Eye (tissue), 1 donor: ENCODE results near the gene EMILIN1.

Experiments used
- DNase-seq: peaks from one replicate; pipeline ENCODE4 v3.0.0-alpha.2; 2015

Gene EMILIN1

DNA sequence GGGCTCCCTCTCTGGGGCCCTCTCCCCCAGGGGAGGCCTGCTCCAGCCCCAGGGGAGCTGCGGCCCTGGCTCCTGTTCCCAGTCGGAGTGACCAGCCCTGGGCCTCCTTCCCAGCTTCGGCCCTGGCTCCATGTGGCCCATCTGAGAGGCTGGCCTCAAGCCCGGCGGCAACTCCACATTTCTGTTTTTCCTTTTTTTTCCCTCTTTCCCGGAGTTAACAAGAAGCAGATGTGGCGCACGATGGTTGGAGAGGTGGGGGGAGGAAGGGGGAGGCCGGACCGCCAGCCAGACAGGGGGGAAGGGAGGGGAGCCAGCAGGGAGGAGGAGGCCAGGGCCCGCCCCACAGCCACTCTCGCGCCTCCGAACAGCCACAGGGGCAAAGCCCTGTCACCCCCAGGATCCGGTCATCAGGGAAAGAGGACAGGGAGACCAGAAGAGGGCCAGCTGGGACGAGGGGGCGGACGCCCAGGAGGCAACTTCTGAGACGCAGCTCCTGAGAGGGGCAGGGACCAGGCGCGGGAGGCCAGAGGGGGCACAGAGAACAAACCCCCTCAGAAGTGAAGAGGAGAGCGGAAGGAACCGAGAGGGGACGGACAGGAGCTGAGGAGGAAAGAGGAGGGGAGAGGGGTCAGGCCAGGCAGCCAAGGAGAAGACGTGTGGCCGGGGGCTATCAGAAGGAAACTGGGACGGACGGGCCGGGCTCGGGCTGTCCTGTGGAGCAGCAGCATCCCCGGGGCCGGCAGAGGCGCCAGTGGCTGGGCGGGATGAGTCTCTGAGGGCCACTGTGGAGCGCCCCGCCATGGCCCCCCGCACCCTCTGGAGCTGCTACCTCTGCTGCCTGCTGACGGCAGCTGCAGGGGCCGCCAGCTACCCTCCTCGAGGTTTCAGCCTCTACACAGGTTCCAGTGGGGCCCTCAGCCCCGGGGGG is at the start of gene EMILIN1:
EMILIN1 (plus strand) TSS at position 349 of the 928 bp plus-strand sequence; CDS start at position 800, 451 bp downstream.
- DNase-seq = peak; percentile 90

DNA sequence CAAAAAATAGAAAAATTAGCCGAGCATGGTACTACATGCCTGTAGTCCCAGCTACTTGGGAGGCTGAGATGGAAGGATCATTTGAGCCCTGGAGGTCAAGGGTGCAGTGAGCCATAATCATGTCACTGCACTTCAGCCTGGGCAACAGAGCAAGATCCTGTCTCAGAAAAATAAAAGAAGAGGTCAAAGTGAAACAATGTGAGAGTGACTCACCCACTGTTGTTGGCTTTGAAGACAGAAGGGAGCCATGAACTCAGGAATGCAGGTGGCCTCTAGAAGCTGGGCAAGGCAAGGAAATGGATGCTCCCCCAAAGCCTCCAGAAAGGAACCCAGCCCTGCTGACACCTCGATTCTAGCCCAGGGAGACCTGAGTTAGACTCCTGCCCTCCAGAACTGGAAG is 49.4 kb upstream of the EMILIN1 start:
- DNase-seq = no peak

DNA sequence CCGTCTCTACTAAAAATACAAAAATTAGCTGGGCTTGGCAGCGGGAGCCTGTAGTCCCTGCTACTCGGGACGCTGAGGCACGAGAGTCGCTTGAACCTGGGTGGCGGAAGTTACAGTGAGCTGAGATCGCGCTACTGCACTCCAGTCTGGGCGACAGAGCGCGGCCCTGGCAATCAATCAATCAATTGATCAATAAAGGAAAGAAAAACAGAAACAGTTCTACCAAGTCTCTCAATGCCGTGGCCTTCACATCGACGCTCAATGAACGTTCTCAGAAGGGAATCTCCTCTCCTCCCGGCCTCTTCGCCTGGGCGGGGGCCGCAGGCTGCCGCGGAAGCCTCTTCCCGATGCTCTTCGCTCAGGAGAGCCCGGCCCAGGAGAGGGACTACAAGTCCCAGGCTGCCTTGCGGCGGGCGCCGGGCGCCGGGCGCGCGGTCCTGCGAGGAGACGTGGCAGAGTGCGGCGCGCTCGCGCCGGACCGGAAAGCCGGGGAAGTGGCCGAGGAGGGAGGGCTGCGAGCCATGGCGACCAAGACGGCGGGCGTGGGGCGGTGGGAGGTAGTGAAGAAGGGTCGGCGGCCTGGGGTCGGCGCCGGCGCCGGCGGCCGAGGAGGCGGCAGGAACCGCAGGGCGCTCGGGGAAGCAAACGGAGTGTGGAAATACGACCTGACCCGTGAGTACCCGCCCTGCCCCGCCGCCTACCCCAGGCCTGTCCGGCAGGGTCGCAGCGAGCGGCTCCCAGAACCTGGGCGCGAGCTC is 45.7 kb upstream of the EMILIN1 start, which contains the start of gene TMEM214:
TMEM214 (plus strand) TSS at position 471 of the 758 bp plus-strand sequence; CDS start at position 522, 51 bp downstream.
- peak; percentile 94 for DNase-seq

GRCh38 chr2:27033253-27033852 is 45.1 kb upstream of the EMILIN1 start:
- no peak for DNase-seq

GRCh38 chr2:27038012-27038411 is 40.4 kb upstream of the EMILIN1 start:
- DNase-seq = no peak

- no peak for DNase-seq
Observed at GRCh38 chr2:27038631-27039339, 39.6 kb upstream of the EMILIN1 start.

- DNase-seq = no peak
Observed at GRCh38 chr2:27039426-27039825, 39.0 kb upstream of the EMILIN1 start.

DNA sequence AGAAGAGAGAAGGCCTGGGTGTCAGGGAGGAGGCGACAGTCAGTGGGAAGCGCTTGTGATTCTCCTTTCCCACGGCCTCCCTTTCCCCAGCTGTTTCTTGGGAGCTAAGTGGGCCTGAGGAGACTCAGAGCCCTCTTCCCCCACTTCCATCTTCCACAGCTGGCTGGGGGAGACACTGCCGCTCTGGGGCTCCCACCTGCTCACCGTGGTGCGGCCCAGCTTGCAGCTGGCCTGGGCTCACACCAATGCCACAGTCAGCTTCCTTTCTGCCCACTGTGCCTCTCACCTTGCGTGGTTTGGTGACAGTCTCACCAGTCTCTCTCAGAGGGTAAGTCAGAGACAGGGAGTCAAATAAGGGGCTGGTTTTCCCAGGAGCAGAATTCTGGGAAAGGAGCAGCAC is 38.5 kb upstream of the EMILIN1 start:
- no peak for DNase-seq

GRCh38 chr2:27040282-27040681 is 38.1 kb upstream of the EMILIN1 start:
- DNase-seq = no peak

DNA sequence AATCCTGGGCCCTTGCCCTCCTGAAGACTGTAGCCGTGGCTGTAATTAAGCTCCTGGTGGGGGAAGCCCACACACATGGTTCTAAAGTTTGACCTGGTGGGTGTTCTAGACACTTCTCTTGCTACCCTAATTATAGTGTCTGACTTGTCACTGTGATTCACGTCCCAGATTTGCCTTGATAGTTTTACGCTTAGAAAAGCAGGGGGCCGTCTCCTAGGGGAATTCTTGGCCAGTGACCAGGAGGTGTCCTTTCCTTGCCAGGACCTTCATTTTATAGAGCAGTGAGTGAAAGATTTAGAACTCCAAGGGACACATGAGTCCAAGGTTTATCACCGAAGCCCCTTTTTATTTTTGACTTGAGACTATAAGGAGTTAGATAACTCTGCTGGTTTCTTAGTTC is 36.7 kb upstream of the EMILIN1 start:
- peak; percentile 42 for DNase-seq

DNA sequence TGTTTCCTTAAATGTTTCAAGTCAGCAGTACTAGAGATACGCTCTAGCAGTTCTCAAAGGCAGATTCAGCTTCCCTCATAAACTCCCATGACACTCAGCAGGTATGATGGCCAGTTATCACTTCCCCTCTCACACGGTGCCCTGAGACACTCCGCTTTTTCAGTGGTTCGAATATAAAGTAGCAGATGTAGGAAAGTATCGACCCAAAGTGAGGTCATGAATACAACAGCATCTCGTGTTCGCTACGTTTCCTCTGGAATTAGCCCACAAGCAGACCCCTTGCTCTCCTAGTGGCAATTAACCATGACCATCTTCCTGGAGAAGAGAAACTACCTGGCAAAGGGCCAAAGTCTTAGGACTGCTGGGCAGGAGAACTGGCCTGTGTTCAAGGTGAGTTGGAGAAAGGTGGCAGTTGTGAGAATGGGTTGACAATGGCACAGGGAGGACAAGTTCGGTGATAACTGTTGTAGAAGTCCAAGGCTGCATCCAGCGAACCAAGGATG is 36.2 kb upstream of the EMILIN1 start:
- DNase-seq = no peak

DNA sequence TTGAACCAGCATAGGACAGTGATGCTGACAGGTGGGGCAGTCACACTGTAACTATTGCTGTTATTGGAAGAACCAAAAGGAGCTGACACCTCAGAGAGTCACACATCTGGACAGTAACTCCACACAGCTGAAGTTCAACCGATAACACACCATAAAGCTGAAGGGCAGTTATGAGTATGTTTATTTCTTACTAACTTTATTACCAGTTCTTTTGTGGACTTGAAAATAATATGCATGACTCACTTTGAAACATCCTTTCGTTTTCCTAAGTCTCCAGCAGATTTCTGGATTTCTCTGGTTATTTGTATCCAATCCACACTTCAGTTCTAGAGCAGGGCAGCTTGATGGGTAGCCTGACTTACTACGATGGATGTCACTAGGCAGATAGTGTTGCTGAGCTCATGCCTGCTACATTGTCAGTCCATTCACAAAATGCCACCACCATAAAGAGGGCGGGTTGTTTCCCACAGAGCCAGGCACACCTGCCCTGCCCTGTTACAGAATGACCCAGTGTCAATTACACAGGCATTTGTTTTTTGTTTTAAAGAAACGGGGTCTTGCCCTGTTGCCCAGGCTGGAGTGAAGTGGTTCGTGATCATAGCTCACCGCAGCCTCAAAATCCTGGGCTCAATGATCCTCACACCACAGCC is 35.3 kb upstream of the EMILIN1 start:
- DNase-seq = no peak

DNA sequence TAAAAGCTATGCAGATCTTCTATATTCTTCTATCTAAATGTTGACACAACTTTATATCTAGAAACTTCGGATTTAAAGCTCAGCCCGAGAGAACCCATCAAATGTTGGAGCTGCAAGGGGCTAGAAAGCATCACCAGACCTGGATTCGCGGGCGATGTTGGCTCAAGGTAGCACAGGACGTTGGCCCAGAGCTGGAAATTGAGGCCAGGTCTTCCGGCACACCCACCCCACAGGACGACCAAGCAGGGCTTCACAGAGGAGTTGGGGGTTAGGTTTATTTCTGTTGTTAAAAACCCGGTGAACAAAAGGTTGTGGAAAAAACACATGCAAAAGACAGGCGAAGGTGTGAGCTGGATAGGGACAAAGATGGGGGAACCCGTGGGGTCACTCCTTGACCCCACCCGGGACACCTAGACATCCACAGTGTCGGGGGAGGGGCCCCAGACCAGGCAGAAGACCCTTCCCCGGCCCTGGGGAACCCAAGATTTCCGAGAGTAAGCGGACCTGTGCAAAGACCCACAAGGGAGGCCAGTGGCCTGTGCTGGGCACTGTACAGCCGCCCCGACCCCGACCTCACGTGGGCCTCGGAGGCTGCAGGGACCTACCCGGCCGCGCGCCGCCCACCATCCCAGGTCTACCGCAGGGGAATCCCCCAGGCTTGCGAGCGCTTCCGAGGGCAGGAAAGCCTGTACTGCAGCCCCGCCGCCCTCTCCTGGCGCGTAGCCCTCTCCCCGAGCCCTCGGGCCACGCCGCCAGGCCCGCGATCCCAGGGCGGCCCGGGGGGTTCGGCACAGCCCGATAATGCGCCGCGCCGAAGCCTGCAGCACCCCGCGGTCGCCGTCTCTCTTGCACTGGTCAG is 28.8 kb upstream of the EMILIN1 start:
- peak; percentile 12 for DNase-seq

- DNase-seq = peak; percentile 100
Observed at GRCh38 chr2:27050281-27050995, 28.0 kb upstream of the EMILIN1 start.

DNA sequence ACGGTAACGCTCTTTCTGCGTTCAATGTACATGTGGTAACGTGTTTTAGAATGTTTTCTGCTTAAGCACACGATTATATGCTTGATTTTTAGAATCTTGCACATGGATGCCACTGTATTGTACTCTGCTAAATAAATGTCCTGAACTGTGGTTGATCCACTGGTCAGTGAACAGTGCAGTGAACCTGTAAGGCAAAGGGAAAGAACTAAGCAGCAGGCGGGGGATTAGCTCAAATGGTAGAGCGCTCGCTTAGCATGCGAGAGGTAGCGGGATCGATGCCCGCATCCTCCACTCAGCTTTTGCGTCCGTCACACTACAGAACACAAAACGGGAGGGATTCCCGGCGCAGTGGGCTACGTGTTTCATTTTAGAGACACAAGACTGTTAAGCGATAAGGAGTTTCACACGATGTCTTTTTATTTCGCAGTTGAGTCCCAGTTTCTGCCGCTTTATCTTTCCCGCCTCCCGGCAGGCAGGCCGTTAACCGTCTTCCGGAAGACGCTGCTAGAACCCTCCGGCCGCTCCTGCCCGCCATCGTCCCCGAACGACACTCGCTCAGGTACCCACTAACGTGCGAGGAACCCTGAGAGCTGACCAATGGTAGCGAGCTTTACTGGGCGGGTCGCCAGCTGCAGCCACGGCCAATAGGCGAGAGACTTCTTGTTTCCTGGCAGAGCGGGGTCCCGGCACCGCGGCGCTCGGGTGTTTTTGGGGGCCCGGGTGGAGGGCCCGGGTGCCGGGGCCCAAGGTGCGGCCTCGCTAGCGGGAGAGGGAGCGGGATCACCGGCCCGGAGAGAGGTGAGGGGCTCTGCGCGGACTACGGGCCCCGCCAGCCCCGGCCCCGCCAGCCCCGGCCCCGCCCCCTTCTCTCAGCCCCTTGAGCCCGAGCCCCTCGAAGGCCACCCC is 27.2 kb upstream of the EMILIN1 start, which contains the start of gene AGBL5:
AGBL5 (plus strand) TSS at position 673 of the 906 bp plus-strand sequence. CDS start 1,291 bp downstream, outside the sequence.
- peak; percentile 98 for DNase-seq

- no peak for DNase-seq
Observed at GRCh38 chr2:27051902-27052645, 26.3 kb upstream of the EMILIN1 start.

- no peak for DNase-seq
Observed at GRCh38 chr2:27053321-27053720, 25.1 kb upstream of the EMILIN1 start.

DNA sequence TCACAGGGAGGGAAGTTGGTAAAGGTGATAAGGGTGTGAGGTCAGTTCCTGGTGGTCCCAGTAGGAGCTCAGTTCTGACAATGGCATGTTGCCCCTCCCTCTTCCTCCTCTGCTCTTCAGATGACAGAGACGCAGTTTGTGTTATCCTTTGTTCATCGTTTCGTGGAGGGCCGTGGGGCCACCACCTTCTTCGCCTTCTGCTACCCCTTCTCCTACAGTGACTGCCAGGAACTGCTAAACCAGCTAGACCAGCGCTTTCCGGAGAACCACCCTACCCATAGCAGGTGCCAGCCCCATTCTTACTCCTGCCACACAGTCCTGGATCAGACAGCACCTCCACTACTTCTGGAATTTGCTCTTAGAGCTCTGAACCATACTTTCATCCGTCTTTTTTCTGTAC is 24.6 kb upstream of the EMILIN1 start:
- no peak for DNase-seq
